GM12873 (cell line): ENCODE data around the gene JARID2.

ENCODE experiments used
- CTCF ChIP-seq: IDR thresholded peaks from 2 replicates; pipeline ENCODE4 v1.5.1; 2012; ENCODE audit warnings: low read depth, mild to moderate bottlenecking, moderate library complexity, low read length, control low read depth; ENCODE audit not compliant: insufficient read depth; ENCODE audit errors: missing control alignments

JARID2 gene

GRCh38 chr6:15264412-15264811 lies 18.5 kb downstream of the JARID2 start:
- TF ChIP-seq CTCF, result no peak

GRCh38 chr6:15264902-15265761 lies 19.3 kb downstream of the JARID2 start:
- no peak for TF ChIP-seq CTCF

GRCh38 chr6:15265787-15266186 lies 19.9 kb downstream of the JARID2 start:
- no peak for TF ChIP-seq CTCF

- no peak for TF ChIP-seq CTCF
Observed at GRCh38 chr6:15266423-15266996, 20.6 kb downstream of the JARID2 start.

GRCh38 chr6:15267221-15267620 lies 21.4 kb downstream of the JARID2 start:
- TF ChIP-seq CTCF, result no peak

- TF ChIP-seq CTCF, result no peak
Observed at GRCh38 chr6:15268137-15268908, 22.5 kb downstream of the JARID2 start.

GRCh38 chr6:15269011-15269410 lies 23.1 kb downstream of the JARID2 start:
- TF ChIP-seq CTCF, result no peak
